Endothelial cell of umbilical vein (primary cell): ENCODE results near the gene CASK. TPM values are rescaled to one million over a fixed set of nuclear protein-coding genes. Genes with fewer than 3 reads are reported as not detected.

ENCODE experiments used
- BruUV-seq: library from RNA; stranded (reverse); fragments of 400-500 nt; replicated peaks from 2 replicates; lab custom pipeline; 2021; lab: Mats Ljungman, UMichigan
- CTCF ChIA-PET: fragments of 300-600, 350-600 bp; sonication (Branson Sonifier 250); formaldehyde crosslinking; loops from one replicate; lab custom pipeline; 2021; ENCODE audit warnings: antibody characterized with exemption, inconsistent platforms; lab: Charles Lee
- POLR2A ChIA-PET: fragments of 300-600, 350-600 bp; sonication (Branson Sonifier 250); formaldehyde crosslinking; loops from one replicate; lab custom pipeline; 2021; ENCODE audit warnings: antibody characterized with exemption, inconsistent platforms; lab: Charles Lee
- DNase-seq: peaks from one replicate; pipeline ENCODE4 v3.0.0-alpha.2; 2011; ENCODE audit warnings: low read depth, low spot score
- FAIRE-seq: peaks from 2 replicates; lab custom pipeline; 2011; peaks lifted over from hg19 to GRCh38; lab: Jason Lieb, UNC
- H2AFZ ChIP-seq: 2 replicates; pipeline ENCODE4 v1.6.0; 2012; ENCODE audit warnings: low read depth, low read length, control low read depth, inconsistent platforms
- H3K27ac ChIP-seq: 2 replicates; pipeline ENCODE4 v1.5.1; 2011; ENCODE audit warnings: low read depth, mild to moderate bottlenecking, control low read depth, low read length, moderate library complexity; ENCODE audit not compliant: insufficient read depth
- H3K27me3 ChIP-seq, 2 experiments: 2 replicates each; pipeline versions ENCODE4 v1.6.0 to v1.6.1; 2011; ENCODE audit warnings: low read length in 2 of 2, mixed read lengths in 1 of 2; ENCODE audit not compliant: control insufficient read depth in 2 of 2, insufficient read depth in 2 of 2
- H3K36me3 ChIP-seq, 2 experiments: 2 replicates in 1 of 2; 3 replicates in 1 of 2; pipeline ENCODE4 v1.5.1; 2011; ENCODE audit warnings: low read length in 2 of 2, mild to moderate bottlenecking in 1 of 2, moderate library complexity in 1 of 2; ENCODE audit not compliant: control insufficient read depth in 2 of 2, insufficient read depth in 2 of 2; ENCODE audit errors: extremely low read depth in 1 of 2
- H3K4me1 ChIP-seq: 3 replicates; pipeline ENCODE4 v1.5.1; 2011; ENCODE audit warnings: mild to moderate bottlenecking, low read length; ENCODE audit not compliant: control insufficient read depth, insufficient read depth; ENCODE audit errors: extremely low read depth
- H3K4me2 ChIP-seq: 2 replicates; pipeline ENCODE4 v1.6.1; 2011; ENCODE audit warnings: low read length, control low read depth, mixed read lengths; ENCODE audit not compliant: insufficient read depth
- H3K4me3 ChIP-seq, 3 experiments: fragments of 200-600 bp in 1 of 3; sonication (generic), shearing (Covaris generic) in 1 of 3; replicated peaks in 1 of 3; 2 replicates each; pipeline ENCODE4 v1.5.1; 2011 to 2016; ENCODE audit warnings: control low read depth in 3 of 3, low read length in 3 of 3, mild to moderate bottlenecking in 2 of 3, inconsistent platforms in 1 of 3, low read depth in 1 of 3, moderate library complexity in 1 of 3; ENCODE audit not compliant: insufficient read depth in 1 of 3
- H3K79me2 ChIP-seq: 2 replicates; pipeline ENCODE4 v1.6.0; 2012; ENCODE audit warnings: low read length, inconsistent platforms; ENCODE audit not compliant: control insufficient read depth, insufficient read depth
- H3K9ac ChIP-seq: replicated peaks from 2 replicates; pipeline ENCODE3; 2011; ENCODE audit warnings: low read length, control low read depth; ENCODE audit not compliant: insufficient read depth; ENCODE audit errors: extremely low read depth
- H3K9me1 ChIP-seq: replicated peaks from 3 replicates; pipeline ENCODE4 v1.6.0; 2011; ENCODE audit warnings: mild to moderate bottlenecking, low read length; ENCODE audit not compliant: control insufficient read depth, insufficient read depth; ENCODE audit errors: extremely low read depth
- H3K9me3 ChIP-seq: replicated peaks from 2 replicates; pipeline ENCODE4 v1.5.1; 2012; ENCODE audit warnings: low read length, inconsistent platforms; ENCODE audit not compliant: control insufficient read depth, insufficient read depth
- H4K20me1 ChIP-seq: replicated peaks from 2 replicates; pipeline ENCODE3; 2011; ENCODE audit warnings: mild to moderate bottlenecking, low read length; ENCODE audit not compliant: control insufficient read depth, insufficient read depth; ENCODE audit errors: extremely low read depth
- CTCF ChIP-seq, 2 donors: IDR thresholded peaks; 1 replicate in 1 of 2; 2 replicates in 1 of 2; pipeline ENCODE4 v1.5.1; 2011; ENCODE audit warnings: low read length in 2 of 2, mild to moderate bottlenecking in 2 of 2, moderate library complexity in 2 of 2, control low read depth in 1 of 2, inconsistent platforms in 1 of 2, low read depth in 1 of 2; ENCODE audit not compliant: insufficient read depth in 1 of 2; ENCODE audit errors: extremely low read depth in 1 of 2
- EZH2 ChIP-seq: IDR thresholded peaks from 2 replicates; pipeline ENCODE4 v1.6.1; 2012; ENCODE audit warnings: borderline replicate concordance, low read depth, mild to moderate bottlenecking, moderate library complexity, low read length, inconsistent platforms; ENCODE audit not compliant: severe bottlenecking
- FOS ChIP-seq: IDR thresholded peaks from 2 replicates; pipeline ENCODE4 v1.6.1; 2011; ENCODE audit warnings: mild to moderate bottlenecking, low read length, moderate library complexity, borderline replicate concordance; ENCODE audit not compliant: insufficient read depth
- GATA2 ChIP-seq: IDR thresholded peaks from 2 replicates; pipeline ENCODE4 v1.7.0; 2011; ENCODE audit warnings: low read depth, mild to moderate bottlenecking, moderate library complexity, mixed read lengths, low read length; ENCODE audit not compliant: insufficient read length, insufficient read depth
- MAX ChIP-seq: IDR thresholded peaks from 2 replicates; pipeline ENCODE4 v1.6.1; 2011; ENCODE audit not compliant: insufficient read depth, insufficient read length
- MYC ChIP-seq: IDR thresholded peaks from one replicate; pipeline ENCODE4 v1.6.1; 2011; ENCODE audit warnings: mild to moderate bottlenecking, low read depth, low read length
- POLR2A ChIP-seq: IDR thresholded peaks from 2 replicates; pipeline ENCODE4 v1.6.1; 2012; ENCODE audit warnings: low read depth, mild to moderate bottlenecking, control low read depth, low read length
- POLR2AphosphoS5 ChIP-seq: IDR thresholded peaks from 2 replicates; pipeline ENCODE4 v1.6.1; 2012; ENCODE audit warnings: low read depth, mild to moderate bottlenecking, control low read depth, low read length, moderate library complexity; ENCODE audit not compliant: insufficient read depth
- dilution Hi-C: fragments of 300-500 bp; cut with MboI; formaldehyde crosslinking; loops from one replicate; pipeline ENCODE4 v1.15.0; 2019; ENCODE audit warnings: low sequenced_read_pairs; ENCODE audit not compliant: extremely low pct_ligation_motif_present
- intact Hi-C: fragments of 100-400 bp; cut with micrococcal nuclease; formaldehyde crosslinking; loops from one replicate; pipeline ENCODE4 v1.10.0; 2022
- polyA plus RNA-seq, 4 experiments: library from polyadenylated mRNA; depleted of rRNA in 3 of 4; stranded (reverse) in 3 of 4; unstranded in 1 of 4; fragments of >200 nt; gene quantifications; 2 replicates each; pipeline versions ENCODE4 v1.2.1 to v1.2.3, GENCODE V29; 2011 to 2012; ENCODE audit warnings: missing spikeins in 1 of 4
- total RNA-seq: library from RNA; stranded (reverse); gene quantifications from 2 replicates; pipeline ENCODE4 v1.2.3, GENCODE V29; 2021

CASK gene
- total and polyA plus RNA-seq, 2 donors (not counting 3 experiments of a cell fraction or from before 2014, with no cell fraction given), result 6.4 to 30.4 TPM

GRCh38 chrX:41822892-41823291 is 100.5 kb downstream of the CASK start:
- dilution Hi-C loops, result no loop called here
- Histone ChIP-seq H3K4me2 (no peak overlapping the region), H3K9me1 (no peaks in the 10 kb centered on the region), H3K79me2 (no peaks in the 10 kb centered on the region), H3K27me3 (no peaks in the 10 kb centered on the region), H3K27ac (no peak overlapping the region), H3K9me3 (no peaks in the 10 kb centered on the region), H2AFZ (no peak overlapping the region), H3K9ac (no peak overlapping the region), H4K20me1 (no peaks in the 10 kb centered on the region), H3K4me3 (no peak overlapping the region), H3K4me1 (no peaks in the 10 kb centered on the region), H3K36me3 (no peaks in the 10 kb centered on the region)
- ChIA-PET CTCF (no interaction called here), POLR2A (interaction anchor here (0.7 kb wide), 1 partner anchor 233 kb away, joined by 3 read pairs; no protein-coding TSS in a partner anchor)
- FAIRE-seq (no peak), DNase-seq (no peak)
- TF ChIP-seq GATA2 (no peak), MYC (no peak), POLR2AphosphoS5 (no peak), MAX (no peak), FOS (no peak), POLR2A (no peak), EZH2 (no peak), CTCF (IDR thresholded peaks at IDR 0.05; ENCODE audit: extremely low read depth in 1 of 2, insufficient read depth in 1 of 2, low read depth in 1 of 2, low read length in 2 of 2) (no peak)
- intact Hi-C loops, result no loop called here
- no TSS peak for BruUV-seq
